Measurements from ENCODE around the gene RNF123. TPM values are rescaled to one million over a fixed set of nuclear protein-coding genes. Genes with fewer than 3 reads are reported as not detected.
"Not testable (repeated sequence)": the region's sequence is repeated elsewhere in the genome, so short reads cannot be mapped to it uniquely, and the experiment has no call there.

RNF123 gene
- polyA plus RNA-seq, 1 experiment = 61.2 TPM

DNA sequence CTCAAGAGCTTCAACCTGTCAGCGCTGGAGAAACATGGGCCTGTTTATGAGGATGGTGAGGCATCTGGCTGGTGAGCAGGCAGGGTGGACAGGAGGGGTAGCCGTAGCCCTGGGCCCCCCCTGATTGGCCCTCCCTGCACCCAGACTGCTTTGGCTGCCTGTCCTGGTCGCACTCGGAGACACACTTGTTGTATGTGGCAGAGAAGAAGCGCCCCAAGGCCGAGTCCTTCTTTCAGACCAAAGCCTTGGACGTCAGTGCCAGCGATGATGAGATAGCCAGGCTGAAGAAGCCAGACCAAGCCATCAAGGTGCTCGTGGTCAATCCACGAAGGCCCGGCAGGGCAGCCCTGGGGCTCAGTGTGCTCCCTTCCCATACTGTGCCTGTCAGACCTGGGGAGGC, 13.4 kb upstream of the RNF123 start:
- Histone ChIP-seq H3K27me3 (ENCODE audit: control insufficient read depth, insufficient read depth, low read length) (no peaks in the 10 kb centered on the region), H3K36me3 (ENCODE audit: control insufficient read depth, insufficient read depth, low read length) (peaks cover 35% of the 10 kb centered on the region), H3K4me3 (ENCODE audit: low read depth, low read length) (no peak overlapping the region)
- ChIA-PET POLR2A (no interaction called here), CTCF (interaction anchor here (3.9 kb wide), 1 partner anchor 137 kb away, joined by 25 read pairs; no protein-coding TSS in a partner anchor)
- TF ChIP-seq, protein P1, sequence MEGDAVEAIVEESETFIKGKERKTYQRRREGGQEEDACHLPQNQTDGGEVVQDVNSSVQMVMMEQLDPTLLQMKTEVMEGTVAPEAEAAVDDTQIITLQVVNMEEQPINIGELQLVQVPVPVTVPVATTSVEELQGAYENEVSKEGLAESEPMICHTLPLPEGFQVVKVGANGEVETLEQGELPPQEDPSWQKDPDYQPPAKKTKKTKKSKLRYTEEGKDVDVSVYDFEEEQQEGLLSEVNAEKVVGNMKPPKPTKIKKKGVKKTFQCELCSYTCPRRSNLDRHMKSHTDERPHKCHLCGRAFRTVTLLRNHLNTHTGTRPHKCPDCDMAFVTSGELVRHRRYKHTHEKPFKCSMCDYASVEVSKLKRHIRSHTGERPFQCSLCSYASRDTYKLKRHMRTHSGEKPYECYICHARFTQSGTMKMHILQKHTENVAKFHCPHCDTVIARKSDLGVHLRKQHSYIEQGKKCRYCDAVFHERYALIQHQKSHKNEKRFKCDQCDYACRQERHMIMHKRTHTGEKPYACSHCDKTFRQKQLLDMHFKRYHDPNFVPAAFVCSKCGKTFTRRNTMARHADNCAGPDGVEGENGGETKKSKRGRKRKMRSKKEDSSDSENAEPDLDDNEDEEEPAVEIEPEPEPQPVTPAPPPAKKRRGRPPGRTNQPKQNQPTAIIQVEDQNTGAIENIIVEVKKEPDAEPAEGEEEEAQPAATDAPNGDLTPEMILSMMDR (IDR thresholded peaks at IDR 0.05; ENCODE audit: insufficient read depth, low read depth, low read length) = no peak
- no peak for DNase-seq (ENCODE audit: low read depth)

DNA sequence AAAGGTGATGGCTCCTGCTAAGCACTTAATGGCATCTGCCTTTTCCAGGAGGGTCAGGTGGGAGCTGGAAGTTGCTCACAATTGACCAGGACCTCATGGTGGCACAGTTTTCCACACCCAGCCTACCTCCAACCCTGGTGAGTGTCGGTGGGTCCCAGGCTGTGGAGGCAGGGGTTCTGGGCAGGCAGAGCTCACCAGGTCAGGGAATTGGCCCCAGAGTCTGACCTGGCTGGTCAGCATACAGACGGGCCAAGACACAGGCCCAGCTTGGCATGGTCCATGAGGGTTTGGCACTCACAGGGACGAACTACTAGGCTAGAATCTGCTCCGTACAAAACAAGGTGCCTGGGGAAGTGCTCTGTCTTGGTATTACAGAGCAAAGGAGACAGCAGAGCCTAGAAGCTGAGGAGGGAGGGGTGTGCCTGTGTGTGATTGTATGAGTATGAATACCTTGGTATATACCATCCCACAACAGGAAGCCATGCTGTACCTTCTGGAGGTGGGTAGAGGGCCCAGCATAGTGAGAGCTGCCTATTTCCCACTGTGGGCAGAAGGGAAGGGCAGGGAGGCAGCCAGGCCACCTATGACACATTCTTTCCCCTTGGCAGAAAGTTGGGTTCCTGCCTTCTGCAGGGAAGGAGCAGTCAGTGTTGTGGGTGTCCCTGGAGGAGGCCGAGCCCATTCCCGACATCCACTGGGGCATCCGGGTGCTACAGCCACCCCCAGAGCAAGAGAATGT, 8.7 kb upstream of the RNF123 start:
- TF ChIP-seq, protein P1 (IDR thresholded peaks at IDR 0.05; ENCODE audit: insufficient read depth, low read depth, low read length) = no peak
- Histone ChIP-seq H3K36me3 (ENCODE audit: control insufficient read depth, insufficient read depth, low read length) (peaks cover 50% of the 10 kb centered on the region), H3K27me3 (ENCODE audit: control insufficient read depth, insufficient read depth, low read length) (no peaks in the 10 kb centered on the region), H3K4me3 (ENCODE audit: low read depth, low read length) (no peak overlapping the region)
- ChIA-PET POLR2A (no interaction called here), CTCF (interaction anchor here (1.5 kb wide), 1 partner anchor 9 kb away, joined by 4 read pairs; no protein-coding TSS in a partner anchor)
- DNase-seq (ENCODE audit: low read depth) = no peak

DNA sequence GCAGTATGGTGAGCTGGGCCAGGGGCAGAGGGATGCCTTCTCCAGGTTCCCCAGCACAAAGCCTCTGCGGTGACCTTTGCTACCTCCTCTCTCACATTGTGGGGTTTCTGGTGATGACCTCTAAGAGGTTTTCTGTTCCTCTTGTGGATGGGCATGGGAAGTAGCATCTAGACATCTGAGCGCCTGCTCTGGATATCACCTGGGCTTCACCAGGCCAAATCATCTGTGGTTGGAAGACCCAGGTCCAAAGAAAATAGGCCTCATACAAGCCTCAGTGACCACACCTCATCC, 8.2 kb upstream of the RNF123 start:
- Histone ChIP-seq H3K36me3 (ENCODE audit: control insufficient read depth, insufficient read depth, low read length) (peaks cover 49% of the 10 kb centered on the region), H3K27me3 (ENCODE audit: control insufficient read depth, insufficient read depth, low read length) (no peaks in the 10 kb centered on the region), H3K4me3 (ENCODE audit: low read depth, low read length) (no peak overlapping the region)
- no peak for DNase-seq (ENCODE audit: low read depth)
- TF ChIP-seq, protein P1 (IDR thresholded peaks at IDR 0.05; ENCODE audit: insufficient read depth, low read depth, low read length) = no peak
- POLR2A ChIA-PET = no interaction called here
- CTCF ChIA-PET = interaction anchor here (1.5 to 2.4 kb wide), 2 partner anchors 10 to 142 kb away, joined by 4 to 10 read pairs; no protein-coding TSS in a partner anchor

GRCh38 chr3:49681543-49681942, 7.8 kb upstream of the RNF123 start:
- ChIA-PET POLR2A (no interaction called here), CTCF (interaction anchor here (0.6 to 2.4 kb wide), 2 partner anchors 116 to 142 kb away, joined by 3 to 10 read pairs; no protein-coding TSS in a partner anchor)
- Histone ChIP-seq H3K4me3 (ENCODE audit: low read depth, low read length) (no peak overlapping the region), H3K36me3 (ENCODE audit: control insufficient read depth, insufficient read depth, low read length) (peaks cover 46% of the 10 kb centered on the region), H3K27me3 (ENCODE audit: control insufficient read depth, insufficient read depth, low read length) (no peaks in the 10 kb centered on the region)
- DNase-seq (ENCODE audit: low read depth) = no peak
- TF ChIP-seq, protein P1 (IDR thresholded peaks at IDR 0.05; ENCODE audit: insufficient read depth, low read depth, low read length) = no peak

DNA sequence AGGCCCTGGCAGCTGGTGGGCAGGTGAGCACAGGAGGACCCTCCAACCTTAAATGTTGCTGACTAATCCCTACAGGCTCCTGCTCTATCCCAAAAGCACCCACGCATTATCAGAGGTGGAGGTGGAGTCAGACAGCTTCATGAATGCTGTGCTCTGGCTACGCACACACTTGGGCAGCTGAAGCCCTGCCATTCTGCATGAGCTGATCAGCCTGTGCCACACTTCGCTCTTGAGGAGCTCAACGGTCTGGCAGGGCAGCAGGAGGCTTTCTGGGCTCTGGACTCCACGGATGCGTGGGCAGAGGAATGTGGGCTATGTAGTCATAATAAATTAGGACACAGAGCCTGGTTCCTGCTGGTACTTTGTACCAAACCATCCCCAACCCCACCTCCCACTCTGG, 6.2 kb upstream of the RNF123 start:
- CTCF ChIA-PET = interaction anchor here (0.8 to 2.4 kb wide), 2 partner anchors 144 to 156 kb away, joined by 3 to 10 read pairs; no protein-coding TSS in a partner anchor
- peaks cover 35% of the 10 kb centered on the region for H3K36me3 ChIP-seq (ENCODE audit: control insufficient read depth, insufficient read depth, low read length)

GRCh38 chr3:49684453-49684852, 4.9 kb upstream of the RNF123 start:
- H3K4me3 ChIP-seq (ENCODE audit: low read depth, low read length); DNase-seq (ENCODE audit: low read depth); CTCF ChIA-PET; H3K27me3 ChIP-seq (ENCODE audit: control insufficient read depth, insufficient read depth, low read length); POLR2A ChIA-PET: not testable (repeated sequence)
- H3K36me3 ChIP-seq (ENCODE audit: control insufficient read depth, insufficient read depth, low read length) = peaks cover 25% of the 10 kb centered on the region

More for the DNA sequence above, 6.2 kb upstream of the RNF123 start:
- Histone ChIP-seq H3K4me3 (ENCODE audit: low read depth, low read length) (no peak overlapping the region), H3K27me3 (ENCODE audit: control insufficient read depth, insufficient read depth, low read length) (no peaks in the 10 kb centered on the region)
- no peak for DNase-seq (ENCODE audit: low read depth)
- TF ChIP-seq, protein P1 (IDR thresholded peaks at IDR 0.05; ENCODE audit: insufficient read depth, low read depth, low read length) = no peak
- POLR2A ChIA-PET = no interaction called here

- DNase-seq (ENCODE audit: low read depth); H3K27me3 ChIP-seq (ENCODE audit: control insufficient read depth, insufficient read depth, low read length); CTCF ChIA-PET; H3K4me3 ChIP-seq (ENCODE audit: low read depth, low read length); POLR2A ChIA-PET: not testable (repeated sequence)
- peaks cover 21% of the 10 kb centered on the region for H3K36me3 ChIP-seq (ENCODE audit: control insufficient read depth, insufficient read depth, low read length)
Observed at GRCh38 chr3:49685103-49685502, 4.3 kb upstream of the RNF123 start.

GRCh38 chr3:49685846-49686245, 3.5 kb upstream of the RNF123 start:
- peaks cover 15% of the 10 kb centered on the region for H3K36me3 ChIP-seq (ENCODE audit: control insufficient read depth, insufficient read depth, low read length)
- DNase-seq (ENCODE audit: low read depth); CTCF ChIA-PET; H3K4me3 ChIP-seq (ENCODE audit: low read depth, low read length); POLR2A ChIA-PET; H3K27me3 ChIP-seq (ENCODE audit: control insufficient read depth, insufficient read depth, low read length): not testable (repeated sequence)
